AG09309 (cell line): ENCODE results near the gene EPAS1.

Source experiments
- DNase-seq: peaks from one replicate; pipeline ENCODE4 v3.0.0-alpha.2; 2010; ENCODE audit warnings: low read depth
- H3K4me3 ChIP-seq: 2 replicates; pipeline ENCODE4 v1.5.1; 2011; ENCODE audit warnings: mild to moderate bottlenecking, low read depth, low read length, moderate library complexity; ENCODE audit not compliant: control insufficient read depth
- TF ChIP-seq, protein P1 (sequence below): IDR thresholded peaks from 2 replicates; pipeline ENCODE4 v1.5.1; 2011; ENCODE audit warnings: mild to moderate bottlenecking, low read depth, low read length, inconsistent platforms; ENCODE audit not compliant: insufficient read depth, control insufficient read depth; ENCODE audit errors: missing control alignments

Gene EPAS1

DNA sequence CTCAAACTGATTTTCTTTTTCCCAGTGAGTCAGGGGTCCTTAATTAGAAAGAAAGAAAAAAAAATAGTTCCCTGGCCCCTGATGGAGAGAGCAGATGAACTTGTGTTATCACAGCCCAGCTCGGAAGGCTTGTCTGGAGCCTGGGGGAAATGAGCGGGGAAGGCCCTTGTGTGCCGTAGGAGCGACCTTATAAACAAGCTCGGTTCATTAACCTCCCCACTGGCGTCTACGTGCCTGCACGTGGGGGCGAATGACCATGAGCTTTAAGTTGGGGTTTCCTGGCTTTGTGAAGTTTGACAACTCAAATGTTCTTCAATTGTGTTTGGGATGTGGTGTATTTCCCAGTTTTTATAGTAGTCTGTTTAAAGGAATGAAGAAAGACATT is 69.5 kb downstream of the EPAS1 start:
- TF ChIP-seq, protein P1, sequence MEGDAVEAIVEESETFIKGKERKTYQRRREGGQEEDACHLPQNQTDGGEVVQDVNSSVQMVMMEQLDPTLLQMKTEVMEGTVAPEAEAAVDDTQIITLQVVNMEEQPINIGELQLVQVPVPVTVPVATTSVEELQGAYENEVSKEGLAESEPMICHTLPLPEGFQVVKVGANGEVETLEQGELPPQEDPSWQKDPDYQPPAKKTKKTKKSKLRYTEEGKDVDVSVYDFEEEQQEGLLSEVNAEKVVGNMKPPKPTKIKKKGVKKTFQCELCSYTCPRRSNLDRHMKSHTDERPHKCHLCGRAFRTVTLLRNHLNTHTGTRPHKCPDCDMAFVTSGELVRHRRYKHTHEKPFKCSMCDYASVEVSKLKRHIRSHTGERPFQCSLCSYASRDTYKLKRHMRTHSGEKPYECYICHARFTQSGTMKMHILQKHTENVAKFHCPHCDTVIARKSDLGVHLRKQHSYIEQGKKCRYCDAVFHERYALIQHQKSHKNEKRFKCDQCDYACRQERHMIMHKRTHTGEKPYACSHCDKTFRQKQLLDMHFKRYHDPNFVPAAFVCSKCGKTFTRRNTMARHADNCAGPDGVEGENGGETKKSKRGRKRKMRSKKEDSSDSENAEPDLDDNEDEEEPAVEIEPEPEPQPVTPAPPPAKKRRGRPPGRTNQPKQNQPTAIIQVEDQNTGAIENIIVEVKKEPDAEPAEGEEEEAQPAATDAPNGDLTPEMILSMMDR, result no peak
- DNase-seq, result no peak
- no peak overlapping the region for H3K4me3 ChIP-seq

DNA sequence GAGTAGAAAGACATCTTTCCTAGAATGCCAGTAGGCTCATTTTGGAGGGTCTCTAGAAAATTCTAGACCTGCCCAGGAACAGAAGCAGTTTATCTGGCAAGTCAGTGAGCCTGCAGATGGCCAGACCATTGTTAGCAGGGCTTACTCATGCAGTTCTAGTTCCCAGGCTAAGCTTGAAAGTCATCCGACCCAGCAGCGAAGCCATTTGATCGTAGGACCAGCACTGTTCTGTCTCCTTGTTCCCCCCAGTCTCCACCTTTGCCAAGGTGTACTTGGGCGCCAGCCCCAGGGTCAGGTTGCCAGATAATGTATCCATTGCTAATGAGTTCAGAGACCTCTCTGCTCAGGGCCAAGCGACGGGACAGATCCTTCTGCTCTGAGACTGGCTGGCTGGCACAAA is 70.1 kb downstream of the EPAS1 start:
- DNase-seq, result no peak
- TF ChIP-seq, protein P1, result no peak
- no peak overlapping the region for H3K4me3 ChIP-seq

DNA sequence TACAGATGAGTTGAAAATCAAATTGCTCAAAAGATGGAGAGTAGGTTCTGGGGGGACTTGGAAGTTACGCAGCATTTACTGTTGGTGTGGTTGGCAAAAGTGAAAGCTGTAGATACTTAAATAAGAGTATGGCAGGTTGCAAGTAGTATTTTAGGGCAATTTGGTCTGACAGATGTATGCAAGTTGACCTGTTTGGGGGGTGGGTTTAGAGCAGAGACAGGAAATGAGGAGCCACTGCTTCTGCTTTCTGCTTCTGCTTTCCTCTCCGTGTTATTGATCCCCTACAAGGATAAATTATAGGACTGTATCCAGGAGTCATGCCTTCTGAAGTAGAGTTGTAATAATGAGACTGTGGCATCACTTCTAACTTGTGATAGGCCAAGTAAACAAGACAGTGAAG is 71.2 kb downstream of the EPAS1 start:
- DNase-seq, result no peak
- no peak overlapping the region for H3K4me3 ChIP-seq
- TF ChIP-seq, protein P1, result no peak

DNA sequence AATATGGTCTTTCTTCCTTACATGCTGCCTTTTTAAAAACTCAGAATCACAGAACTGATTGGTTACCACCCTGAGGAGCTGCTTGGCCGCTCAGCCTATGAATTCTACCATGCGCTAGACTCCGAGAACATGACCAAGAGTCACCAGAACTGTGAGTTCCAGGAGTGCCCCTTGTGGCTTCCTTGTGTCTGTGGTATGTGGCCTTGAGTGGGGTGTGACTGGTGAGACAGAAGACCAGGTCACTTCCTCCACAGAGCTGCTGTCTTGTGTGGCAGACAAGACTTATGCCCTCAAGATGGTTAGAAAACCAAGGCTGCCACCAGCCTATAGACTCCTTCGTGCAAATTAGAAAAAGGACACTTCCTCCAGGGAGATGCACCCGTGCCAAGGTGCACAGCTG is 72.6 kb downstream of the EPAS1 start:
- no peak overlapping the region for H3K4me3 ChIP-seq
- DNase-seq, result no peak

DNA sequence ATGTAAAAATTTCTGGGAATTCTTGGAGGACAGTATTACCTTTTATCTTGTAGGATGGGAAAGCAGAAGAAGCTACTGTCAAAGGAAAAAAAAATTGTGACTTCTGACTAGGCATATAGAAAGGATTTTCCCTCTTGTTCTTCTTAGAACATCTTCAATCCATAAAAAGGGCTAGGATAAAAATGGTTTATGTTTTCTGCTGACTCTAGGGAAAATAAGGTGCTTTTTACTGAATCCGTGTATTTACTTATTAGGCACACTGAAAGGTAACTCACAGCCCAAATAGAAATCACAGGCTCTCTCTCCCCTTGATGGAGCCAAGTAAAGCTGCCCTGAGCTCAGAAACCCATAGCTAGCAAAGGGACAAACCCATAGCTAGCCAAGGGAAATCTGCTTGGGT is 74.6 kb downstream of the EPAS1 start:
- TF ChIP-seq, protein P1, result no peak
- no peak overlapping the region for H3K4me3 ChIP-seq
- no peak for DNase-seq

More for the DNA sequence above, 72.6 kb downstream of the EPAS1 start:
- TF ChIP-seq, protein P1, result no peak

DNA sequence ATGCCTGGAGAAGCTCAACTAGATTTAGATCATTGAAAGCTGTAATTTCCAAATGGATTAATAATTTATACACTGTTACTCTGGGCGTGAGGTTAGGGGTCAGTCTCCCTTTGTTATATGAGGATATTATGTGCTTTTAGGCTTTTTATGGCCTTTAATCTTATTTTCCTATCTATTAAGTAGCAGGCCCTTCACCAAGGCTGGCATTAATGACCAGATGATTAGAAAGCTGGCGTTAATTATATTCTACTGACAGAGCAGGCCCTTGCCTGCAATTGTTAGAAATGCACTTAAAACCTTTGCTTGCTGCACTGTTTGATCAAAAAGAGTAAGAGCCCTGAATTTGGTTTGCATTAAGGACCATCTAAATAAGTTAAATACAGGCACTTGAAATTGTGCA is 75.3 kb downstream of the EPAS1 start:
- TF ChIP-seq, protein P1, result no peak
- no peak overlapping the region for H3K4me3 ChIP-seq
- DNase-seq, result no peak

DNA sequence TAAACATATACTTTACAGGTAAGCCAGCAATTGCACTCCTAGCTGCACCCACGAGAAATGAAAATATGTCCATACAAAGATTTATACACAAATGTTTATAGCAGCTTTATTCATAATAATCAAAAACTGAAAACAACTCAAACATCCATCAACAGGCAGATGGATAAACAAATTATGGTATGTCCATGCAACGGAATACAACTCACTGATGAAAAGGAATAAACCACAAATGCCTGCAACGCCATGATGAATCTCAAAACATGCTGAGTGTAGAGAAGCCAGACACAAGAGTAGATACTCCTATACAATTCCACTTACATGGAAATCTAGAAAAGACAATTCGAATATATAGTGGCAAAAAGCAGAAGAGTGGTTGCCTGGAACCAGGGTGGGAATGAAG is 76.0 kb downstream of the EPAS1 start:
- H3K4me3 ChIP-seq, result no peak overlapping the region
- no peak for DNase-seq
- TF ChIP-seq, protein P1, result no peak
